ENCODE measurements around the gene PIP5K1C.
"Not testable (repeated sequence)": the region's sequence is repeated elsewhere in the genome, so short reads cannot be mapped to it uniquely, and the experiment has no call there.

PIP5K1C gene

GRCh38 chr19:3668331-3669081, 31.8 kb downstream of the PIP5K1C start:
- no peak overlapping the region for H3K4me2 ChIP-seq (ENCODE audit: low read depth, low read length, poor library complexity, severe bottlenecking)
- TF ChIP-seq CTCF (IDR thresholded peaks at IDR 0.05; ENCODE audit: insufficient read depth, low read length, poor library complexity, severe bottlenecking) (no peak), EZH2phosphoT487 (conservative IDR thresholded peaks at IDR 0.05; ENCODE audit: low read length) (no peak)
- H3K27me3 ChIP-seq (ENCODE audit: low read length) = no peaks in the 10 kb centered on the region
- no peak overlapping the region for H3K27ac ChIP-seq (ENCODE audit: low read depth, low read length)
- no peak overlapping the region for H2AFZ ChIP-seq (ENCODE audit: low read depth, low read length, severe bottlenecking)
- H3K4me3 ChIP-seq (ENCODE audit: insufficient read depth, low read length, poor library complexity, severe bottlenecking) = no peak overlapping the region
- H3K9ac ChIP-seq (ENCODE audit: low read length) = no peak overlapping the region
- no peaks in the 10 kb centered on the region for H3F3A ChIP-seq (ENCODE audit: insufficient read depth)
- no peaks in the 10 kb centered on the region for H3K9me3 ChIP-seq (ENCODE audit: insufficient read depth, low read length)
- no peaks in the 10 kb centered on the region for H3K9me2 ChIP-seq (replicated peaks; ENCODE audit: insufficient read depth, low read length)
- no peaks in the 10 kb centered on the region for H3K79me2 ChIP-seq (ENCODE audit: insufficient read depth, low read length)
- no peaks in the 10 kb centered on the region for H4K20me1 ChIP-seq (ENCODE audit: low read depth, low read length)
- H3K36me3 ChIP-seq (ENCODE audit: low read length) = no peaks in the 10 kb centered on the region

GRCh38 chr19:3667766-3668165, 32.5 kb downstream of the PIP5K1C start:
- no peaks in the 10 kb centered on the region for H3F3A ChIP-seq (ENCODE audit: insufficient read depth)
- H3K4me3 ChIP-seq (ENCODE audit: insufficient read depth, low read length, poor library complexity, severe bottlenecking) = no peak overlapping the region
- H3K36me3 ChIP-seq (ENCODE audit: low read length) = no peaks in the 10 kb centered on the region
- no peak overlapping the region for H3K4me2 ChIP-seq (ENCODE audit: low read depth, low read length, poor library complexity, severe bottlenecking)
- H3K9me3 ChIP-seq (ENCODE audit: insufficient read depth, low read length) = no peaks in the 10 kb centered on the region
- no peak overlapping the region for H3K27ac ChIP-seq (ENCODE audit: low read depth, low read length)
- H2AFZ ChIP-seq (ENCODE audit: low read depth, low read length, severe bottlenecking) = no peak overlapping the region
- H3K79me2 ChIP-seq (ENCODE audit: insufficient read depth, low read length) = no peaks in the 10 kb centered on the region
- TF ChIP-seq CTCF (IDR thresholded peaks at IDR 0.05; ENCODE audit: insufficient read depth, low read length, poor library complexity, severe bottlenecking) (no peak), EZH2phosphoT487 (conservative IDR thresholded peaks at IDR 0.05; ENCODE audit: low read length) (no peak)
- H4K20me1 ChIP-seq (ENCODE audit: low read depth, low read length) = no peaks in the 10 kb centered on the region
- H3K9me2 ChIP-seq (replicated peaks; ENCODE audit: insufficient read depth, low read length) = no peaks in the 10 kb centered on the region
- no peaks in the 10 kb centered on the region for H3K27me3 ChIP-seq (ENCODE audit: low read length)
- no peak overlapping the region for H3K9ac ChIP-seq (ENCODE audit: low read length)

GRCh38 chr19:3667037-3667638, 33.1 kb downstream of the PIP5K1C start:
- Histone ChIP-seq H3K27ac (ENCODE audit: low read depth, low read length) (no peak overlapping the region), H3K36me3 (ENCODE audit: low read length) (no peaks in the 10 kb centered on the region), H4K20me1 (ENCODE audit: low read depth, low read length) (no peaks in the 10 kb centered on the region), H3K27me3 (ENCODE audit: low read length) (no peaks in the 10 kb centered on the region), H3K4me3 (ENCODE audit: insufficient read depth, low read length, poor library complexity, severe bottlenecking) (no peak overlapping the region), H3K4me2 (ENCODE audit: low read depth, low read length, poor library complexity, severe bottlenecking) (no peak overlapping the region), H3F3A (ENCODE audit: insufficient read depth) (no peaks in the 10 kb centered on the region), H3K9me3 (ENCODE audit: insufficient read depth, low read length) (no peaks in the 10 kb centered on the region), H3K9me2 (replicated peaks; ENCODE audit: insufficient read depth, low read length) (no peaks in the 10 kb centered on the region), H3K79me2 (ENCODE audit: insufficient read depth, low read length) (no peaks in the 10 kb centered on the region), H3K9ac (ENCODE audit: low read length) (no peak overlapping the region), H2AFZ (ENCODE audit: low read depth, low read length, severe bottlenecking) (no peak overlapping the region)
- TF ChIP-seq EZH2phosphoT487 (conservative IDR thresholded peaks at IDR 0.05; ENCODE audit: low read length) (no peak), CTCF (IDR thresholded peaks at IDR 0.05; ENCODE audit: insufficient read depth, low read length, poor library complexity, severe bottlenecking) (no peak)

- H3K36me3 ChIP-seq (ENCODE audit: low read length); H3K4me3 ChIP-seq (ENCODE audit: insufficient read depth, low read length, poor library complexity, severe bottlenecking): not testable (repeated sequence)
Observed at GRCh38 chr19:3666545-3666856, 33.8 kb downstream of the PIP5K1C start.

More at GRCh38 chr19:3666545-3666856, 33.8 kb downstream of the PIP5K1C start:
- H3K27ac ChIP-seq (ENCODE audit: low read depth, low read length); H3K9me3 ChIP-seq (ENCODE audit: insufficient read depth, low read length); H3F3A ChIP-seq (ENCODE audit: insufficient read depth); H3K27me3 ChIP-seq (ENCODE audit: low read length); H3K9me2 ChIP-seq (replicated peaks; ENCODE audit: insufficient read depth, low read length); H3K79me2 ChIP-seq (ENCODE audit: insufficient read depth, low read length); H4K20me1 ChIP-seq (ENCODE audit: low read depth, low read length); H2AFZ ChIP-seq (ENCODE audit: low read depth, low read length, severe bottlenecking); H3K9ac ChIP-seq (ENCODE audit: low read length); H3K4me2 ChIP-seq (ENCODE audit: low read depth, low read length, poor library complexity, severe bottlenecking): not testable (repeated sequence)
